PFSK-1 (cell line): ENCODE results near the gene PURA.

ENCODE experiments used
- POLR2AphosphoS5 ChIP-seq: IDR thresholded peaks from 2 replicates; pipeline ENCODE4 v1.6.1; 2012; ENCODE audit warnings: low read depth, mild to moderate bottlenecking, control low read depth, low read length, moderate library complexity
- SIN3A ChIP-seq: IDR thresholded peaks from 2 replicates; pipeline ENCODE4 v1.6.1; 2012; ENCODE audit warnings: mild to moderate bottlenecking, low read length, moderate library complexity, borderline replicate concordance; ENCODE audit not compliant: insufficient read depth
- TAF1 ChIP-seq: IDR thresholded peaks from 2 replicates; pipeline ENCODE4 v1.6.1; 2012; ENCODE audit warnings: low read length, control low read depth, borderline replicate concordance; ENCODE audit not compliant: insufficient read depth
- TF ChIP-seq, protein P1 (sequence below), 2 experiments: IDR thresholded peaks; 2 replicates each; pipeline versions ENCODE4 v1.6.1 to v1.8.0; 2011 to 2012; ENCODE audit warnings: low read depth in 2 of 2, low read length in 2 of 2, control low read depth in 1 of 2, inconsistent platforms in 1 of 2, mild to moderate bottlenecking in 1 of 2, moderate library complexity in 1 of 2; ENCODE audit not compliant: insufficient read depth in 1 of 2

DNA sequence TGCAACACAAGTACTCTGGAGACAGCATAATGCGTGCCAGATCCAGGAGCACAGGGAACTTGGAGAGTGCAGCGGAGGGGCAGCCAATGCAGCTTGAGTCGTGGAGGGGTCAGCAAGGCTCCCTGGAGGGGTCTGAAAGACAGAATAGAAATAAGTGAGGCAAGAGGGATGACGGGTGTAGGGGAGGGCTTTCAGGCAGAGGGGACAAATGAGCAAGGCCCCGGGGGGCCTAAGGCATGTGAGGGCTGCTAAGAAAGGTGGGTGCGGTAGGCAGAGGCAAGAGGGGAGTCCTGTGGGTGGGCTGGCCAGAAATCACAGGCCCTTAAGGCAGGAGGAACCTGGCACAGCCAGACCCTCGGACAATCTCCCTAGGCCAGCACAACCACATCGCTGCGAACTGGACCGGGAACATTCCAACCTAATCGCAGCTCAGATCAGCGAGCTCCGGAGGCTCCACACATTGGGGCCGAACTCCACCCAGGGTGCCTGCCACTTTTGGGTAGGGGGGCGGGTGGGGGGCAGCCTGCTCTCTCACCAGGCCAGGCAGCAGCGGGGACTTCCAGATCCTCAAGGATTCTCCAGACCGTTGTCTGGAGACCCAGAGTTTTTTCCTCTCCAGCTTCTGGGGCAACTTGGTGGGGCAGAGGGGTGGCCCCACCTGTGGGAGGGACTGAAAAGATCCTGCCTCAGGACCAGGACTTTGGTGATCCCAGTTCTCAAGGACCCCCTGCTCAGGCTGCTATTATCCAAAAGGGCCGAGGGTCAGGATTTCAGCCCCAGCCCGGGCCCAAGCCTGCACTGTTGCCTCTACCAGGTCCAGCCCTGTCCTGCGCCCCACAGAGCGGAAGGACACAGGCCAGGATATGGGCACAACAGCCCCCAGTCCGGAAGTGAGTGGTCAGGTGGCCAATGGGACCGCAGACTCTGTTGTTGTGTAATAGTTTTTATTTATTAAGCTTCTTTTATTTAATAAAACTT is 38.4 kb downstream of the PURA start:
- TF ChIP-seq POLR2AphosphoS5 = no peak
- no peak for TF ChIP-seq TAF1
- TF ChIP-seq, protein P1, sequence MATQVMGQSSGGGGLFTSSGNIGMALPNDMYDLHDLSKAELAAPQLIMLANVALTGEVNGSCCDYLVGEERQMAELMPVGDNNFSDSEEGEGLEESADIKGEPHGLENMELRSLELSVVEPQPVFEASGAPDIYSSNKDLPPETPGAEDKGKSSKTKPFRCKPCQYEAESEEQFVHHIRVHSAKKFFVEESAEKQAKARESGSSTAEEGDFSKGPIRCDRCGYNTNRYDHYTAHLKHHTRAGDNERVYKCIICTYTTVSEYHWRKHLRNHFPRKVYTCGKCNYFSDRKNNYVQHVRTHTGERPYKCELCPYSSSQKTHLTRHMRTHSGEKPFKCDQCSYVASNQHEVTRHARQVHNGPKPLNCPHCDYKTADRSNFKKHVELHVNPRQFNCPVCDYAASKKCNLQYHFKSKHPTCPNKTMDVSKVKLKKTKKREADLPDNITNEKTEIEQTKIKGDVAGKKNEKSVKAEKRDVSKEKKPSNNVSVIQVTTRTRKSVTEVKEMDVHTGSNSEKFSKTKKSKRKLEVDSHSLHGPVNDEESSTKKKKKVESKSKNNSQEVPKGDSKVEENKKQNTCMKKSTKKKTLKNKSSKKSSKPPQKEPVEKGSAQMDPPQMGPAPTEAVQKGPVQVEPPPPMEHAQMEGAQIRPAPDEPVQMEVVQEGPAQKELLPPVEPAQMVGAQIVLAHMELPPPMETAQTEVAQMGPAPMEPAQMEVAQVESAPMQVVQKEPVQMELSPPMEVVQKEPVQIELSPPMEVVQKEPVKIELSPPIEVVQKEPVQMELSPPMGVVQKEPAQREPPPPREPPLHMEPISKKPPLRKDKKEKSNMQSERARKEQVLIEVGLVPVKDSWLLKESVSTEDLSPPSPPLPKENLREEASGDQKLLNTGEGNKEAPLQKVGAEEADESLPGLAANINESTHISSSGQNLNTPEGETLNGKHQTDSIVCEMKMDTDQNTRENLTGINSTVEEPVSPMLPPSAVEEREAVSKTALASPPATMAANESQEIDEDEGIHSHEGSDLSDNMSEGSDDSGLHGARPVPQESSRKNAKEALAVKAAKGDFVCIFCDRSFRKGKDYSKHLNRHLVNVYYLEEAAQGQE (IDR thresholded peaks at IDR 0.05; ENCODE audit: insufficient read depth in 1 of 2, low read depth in 2 of 2, low read length in 2 of 2) = no peak
- no peak for TF ChIP-seq SIN3A
